PC-3 (cell line): ENCODE data around the gene SLIT2. TPM values are rescaled to one million over a fixed set of nuclear protein-coding genes. Genes with fewer than 3 reads are reported as not detected.

Experiments
- ATAC-seq: fragments of 200-7000 bp; cut with Tn5 transposase; 2 replicates; pipeline ENCODE4 v1.9.1; 2020; ENCODE audit warnings: mild to moderate bottlenecking, moderate library complexity
- BruUV-seq: library from RNA; stranded (reverse); fragments of 400-500 nt; replicated peaks from 2 replicates; lab custom pipeline; 2021; lab: Mats Ljungman, UMichigan
- CTCF ChIA-PET: fragments of 300-600 bp; sonication (Branson Sonifier 250); formaldehyde crosslinking; loops from one replicate; lab custom pipeline; 2022; ENCODE audit warnings: antibody characterized with exemption; lab: Charles Lee
- POLR2A ChIA-PET: fragments of 300-600 bp; sonication (Branson Sonifier 250); formaldehyde crosslinking; loops from one replicate; lab custom pipeline; 2022; ENCODE audit warnings: antibody characterized with exemption; ENCODE audit not compliant: unreplicated experiment; lab: Charles Lee
- DNase-seq: peaks from one replicate; pipeline ENCODE4 v3.0.0-alpha.2; 2015
- H2AFZ ChIP-seq: fragments of 300-600 bp; sonication (generic); 2 replicates; pipeline ENCODE4 v1.6.0; 2016; ENCODE audit warnings: antibody characterized with exemption, low read length
- H3F3A ChIP-seq: fragments of 300-600 bp; sonication (generic); one replicate; pipeline ENCODE4 v1.6.0; 2017; ENCODE audit warnings: antibody characterized with exemption, low read length, control low read depth, mild to moderate bottlenecking; ENCODE audit not compliant: unreplicated experiment
- H3K27ac ChIP-seq: fragments of 300-600 bp; sonication (generic); 2 replicates; pipeline ENCODE4 v1.5.1; 2016; ENCODE audit warnings: mild to moderate bottlenecking, low read length
- H3K27me3 ChIP-seq: fragments of 300-600 bp; sonication (generic); 2 replicates; pipeline ENCODE4 v1.6.1; 2016; ENCODE audit warnings: low read length, mixed read lengths
- H3K36me3 ChIP-seq: fragments of 300-600 bp; sonication (generic); 2 replicates; pipeline ENCODE4 v1.6.1; 2016; ENCODE audit warnings: low read depth, mixed run types, low read length, mixed read lengths
- H3K4me1 ChIP-seq: fragments of 300-600 bp; sonication (generic); 2 replicates; pipeline ENCODE4 v1.5.1; 2016; ENCODE audit warnings: low read length; ENCODE audit not compliant: insufficient read depth
- H3K4me2 ChIP-seq: fragments of 300-600 bp; sonication (generic); 2 replicates; pipeline ENCODE4 v1.6.0; 2016; ENCODE audit warnings: low read length
- H3K4me3 ChIP-seq: fragments of 300-600 bp; sonication (generic); 2 replicates; pipeline ENCODE4 v1.5.1; 2016; ENCODE audit warnings: mild to moderate bottlenecking, low read length, mixed read lengths
- H3K79me2 ChIP-seq: fragments of 300-600 bp; sonication (generic); 2 replicates; pipeline ENCODE4 v1.6.1; 2017; ENCODE audit warnings: low read length, mixed read lengths
- H3K9ac ChIP-seq: fragments of 300-600 bp; sonication (generic); 2 replicates; pipeline ENCODE4 v1.6.0; 2016; ENCODE audit warnings: mild to moderate bottlenecking, low read length
- H3K9me2 ChIP-seq: fragments of 300-600 bp; sonication (generic); replicated peaks from 2 replicates; pipeline ENCODE4 v1.6.1; 2016; ENCODE audit warnings: mixed run types, low read length, mixed read lengths
- H3K9me3 ChIP-seq: fragments of 300-600 bp; sonication (generic); 2 replicates; pipeline ENCODE4 v1.6.1; 2016; ENCODE audit warnings: low read length, mixed read lengths
- H4K20me1 ChIP-seq: fragments of 300-600 bp; sonication (generic); 2 replicates; pipeline ENCODE4 v1.6.1; 2016; ENCODE audit warnings: low read length, mixed read lengths
- EZH2 ChIP-seq: fragments of 300-600 bp; sonication (generic); IDR thresholded peaks from one replicate; pipeline ENCODE4 v1.6.1; 2017; ENCODE audit warnings: antibody characterized with exemption, mild to moderate bottlenecking, low read length; ENCODE audit not compliant: unreplicated experiment
- EZH2phosphoT487 ChIP-seq: fragments of 300-600 bp; sonication (generic); IDR thresholded peaks from 2 replicates; pipeline ENCODE4 v1.6.1; 2018; ENCODE audit warnings: mild to moderate bottlenecking, antibody characterized with exemption, low read length, borderline replicate concordance
- intact Hi-C: fragments of 100-400 bp; cut with micrococcal nuclease; formaldehyde crosslinking; loops from 2 replicates; pipeline ENCODE4 v1.9.0; 2023
- total RNA-seq: library from RNA; depleted of rRNA; stranded (reverse); fragments of >200 nt; gene quantifications from 2 replicates; pipeline ENCODE4 v1.2.3, GENCODE V29; 2014
- TF ChIP-seq, protein P1 (sequence below): fragments of 300-600 bp; sonication (generic); conservative IDR thresholded peaks from 2 replicates; pipeline ENCODE4 v1.5.1; 2017; ENCODE audit warnings: antibody characterized with exemption, low read depth, mild to moderate bottlenecking, low read length

Gene SLIT2
- total RNA-seq, 1 experiment from 2014 or later: 19.1 TPM

DNA sequence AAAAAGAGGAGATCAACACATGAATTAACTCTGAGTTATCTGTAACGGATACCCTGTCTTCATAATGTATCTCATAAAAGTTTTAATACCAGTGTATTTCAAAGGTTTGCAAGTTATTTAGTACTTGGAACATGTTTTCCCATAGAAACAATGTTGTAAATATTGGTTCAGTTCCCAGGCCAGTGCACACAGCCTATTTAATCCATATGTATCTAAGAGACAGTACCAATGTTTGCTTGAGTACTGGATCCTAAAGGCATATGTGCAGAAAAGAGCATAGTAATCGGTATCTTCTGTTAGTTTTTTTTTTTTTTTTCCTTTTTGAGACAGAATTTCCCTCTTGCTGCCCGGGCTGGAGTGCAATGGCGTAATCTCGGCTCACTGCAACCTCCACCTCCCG, 46.1 kb downstream of the SLIT2 start:
- Histone ChIP-seq H3K27me3 (no peaks in the 10 kb centered on the region), H3F3A (no peaks in the 10 kb centered on the region), H2AFZ (no peak overlapping the region), H3K4me1 (peaks cover 10% of the 10 kb centered on the region; the same call in 1 of the 2 replicates), H3K4me2 (no peak overlapping the region), H3K9me3 (no peaks in the 10 kb centered on the region), H3K4me3 (no peak overlapping the region), H3K79me2 (peaks cover 76% of the 10 kb centered on the region), H3K36me3 (0 out of 2 replicates have a peak, but pooled peaks cover 3% of the 10 kb centered on the region), H3K9me2 (no peaks in the 10 kb centered on the region), H3K27ac (no peak overlapping the region), H4K20me1 (0 out of 2 replicates have a peak, but pooled peaks cover 4% of the 10 kb centered on the region), H3K9ac (no peak overlapping the region)
- no peak; the same call in 1 of the 2 replicates for ATAC-seq
- ChIA-PET POLR2A (no interaction called here), CTCF (no interaction called here)
- intact Hi-C loops: loop anchor here (10.0 kb wide), 1 partner anchor 117 kb away; no protein-coding TSS in a partner anchor
- BruUV-seq: no TSS peak
- TF ChIP-seq EZH2: no peak
- TF ChIP-seq, protein P1, sequence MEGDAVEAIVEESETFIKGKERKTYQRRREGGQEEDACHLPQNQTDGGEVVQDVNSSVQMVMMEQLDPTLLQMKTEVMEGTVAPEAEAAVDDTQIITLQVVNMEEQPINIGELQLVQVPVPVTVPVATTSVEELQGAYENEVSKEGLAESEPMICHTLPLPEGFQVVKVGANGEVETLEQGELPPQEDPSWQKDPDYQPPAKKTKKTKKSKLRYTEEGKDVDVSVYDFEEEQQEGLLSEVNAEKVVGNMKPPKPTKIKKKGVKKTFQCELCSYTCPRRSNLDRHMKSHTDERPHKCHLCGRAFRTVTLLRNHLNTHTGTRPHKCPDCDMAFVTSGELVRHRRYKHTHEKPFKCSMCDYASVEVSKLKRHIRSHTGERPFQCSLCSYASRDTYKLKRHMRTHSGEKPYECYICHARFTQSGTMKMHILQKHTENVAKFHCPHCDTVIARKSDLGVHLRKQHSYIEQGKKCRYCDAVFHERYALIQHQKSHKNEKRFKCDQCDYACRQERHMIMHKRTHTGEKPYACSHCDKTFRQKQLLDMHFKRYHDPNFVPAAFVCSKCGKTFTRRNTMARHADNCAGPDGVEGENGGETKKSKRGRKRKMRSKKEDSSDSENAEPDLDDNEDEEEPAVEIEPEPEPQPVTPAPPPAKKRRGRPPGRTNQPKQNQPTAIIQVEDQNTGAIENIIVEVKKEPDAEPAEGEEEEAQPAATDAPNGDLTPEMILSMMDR: no peak
- no peak for TF ChIP-seq EZH2phosphoT487
- DNase-seq: no peak

DNA sequence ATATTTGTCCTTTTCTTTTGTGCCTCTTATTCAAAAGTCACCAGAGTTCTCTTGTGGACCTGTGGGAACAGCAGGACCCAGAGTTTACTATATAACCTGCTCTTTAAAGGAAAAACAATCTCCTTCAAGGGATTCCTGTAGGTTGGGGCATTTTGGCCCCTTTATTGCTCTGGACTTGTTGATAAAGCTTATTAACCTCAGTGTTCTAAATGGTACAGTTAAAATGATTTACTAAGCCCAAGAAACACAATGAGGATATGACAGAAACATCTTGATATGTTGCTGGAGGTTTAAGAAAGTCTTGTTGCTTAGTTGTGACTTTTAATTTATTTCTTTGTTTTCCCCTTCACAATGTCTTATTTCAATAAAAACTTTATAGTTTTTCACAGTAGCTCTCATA, 46.8 kb downstream of the SLIT2 start:
- Histone ChIP-seq H3K79me2 (peaks cover 72% of the 10 kb centered on the region), H3K9ac (no peak overlapping the region), H3K4me2 (no peak overlapping the region), H3K36me3 (0 out of 2 replicates have a peak, but pooled peaks cover 3% of the 10 kb centered on the region), H3K27me3 (no peaks in the 10 kb centered on the region), H3K4me3 (no peak overlapping the region), H3K9me2 (no peaks in the 10 kb centered on the region), H4K20me1 (0 out of 2 replicates have a peak, but pooled peaks cover 4% of the 10 kb centered on the region), H3K9me3 (no peaks in the 10 kb centered on the region), H3F3A (no peaks in the 10 kb centered on the region), H2AFZ (no peak overlapping the region), H3K27ac (no peak overlapping the region), H3K4me1 (peaks cover 10% of the 10 kb centered on the region; the same call in 1 of the 2 replicates)
- no peak for ATAC-seq
- TF ChIP-seq, protein P1: no peak
- no peak for TF ChIP-seq EZH2phosphoT487
- TF ChIP-seq EZH2: no peak
- DNase-seq: no peak
- POLR2A ChIA-PET: no interaction called here
- CTCF ChIA-PET: no interaction called here
- no TSS peak for BruUV-seq
- intact Hi-C loops: loop anchor here (10.0 kb wide), 1 partner anchor 116 kb away; no protein-coding TSS in a partner anchor

DNA sequence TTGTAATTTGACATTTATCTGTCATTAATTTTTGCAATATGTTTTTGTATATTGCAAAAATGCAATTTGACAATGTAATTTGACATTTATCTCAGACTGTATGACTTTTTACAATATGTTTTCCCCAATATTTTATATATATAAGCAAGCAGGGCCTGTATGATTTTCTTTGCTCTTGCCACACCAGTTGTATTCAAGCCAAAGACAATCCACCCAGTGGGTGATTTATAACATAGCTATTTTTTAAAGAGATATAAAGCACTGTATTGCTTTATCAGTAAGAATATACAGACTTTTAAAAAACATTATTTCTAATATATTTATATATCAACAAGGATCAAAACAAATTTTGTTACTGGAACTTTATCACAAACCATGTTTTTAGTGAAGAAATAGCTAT, 47.3 kb downstream of the SLIT2 start:
- no peak overlapping the region for H2AFZ ChIP-seq
- BruUV-seq: no TSS peak
- H3K9ac ChIP-seq: no peak overlapping the region
- ChIA-PET CTCF (no interaction called here), POLR2A (no interaction called here)
- 0 out of 2 replicates have a peak, but pooled peaks cover 4% of the 10 kb centered on the region for H4K20me1 ChIP-seq
- no peak overlapping the region for H3K27ac ChIP-seq
- no peaks in the 10 kb centered on the region for H3K27me3 ChIP-seq
- no peaks in the 10 kb centered on the region for H3K9me3 ChIP-seq
- H3K79me2 ChIP-seq: peaks cover 69% of the 10 kb centered on the region
- peaks cover 6% of the 10 kb centered on the region; the same call in 1 of the 2 replicates for H3K4me1 ChIP-seq
- intact Hi-C loops: loop anchor here (10.0 kb wide), 1 partner anchor 116 kb away; no protein-coding TSS in a partner anchor
- TF ChIP-seq, protein P1: no peak
- TF ChIP-seq EZH2: no peak
- no peak for TF ChIP-seq EZH2phosphoT487
- no peak overlapping the region for H3K4me2 ChIP-seq
- H3K36me3 ChIP-seq: 0 out of 2 replicates have a peak, but pooled peaks cover 3% of the 10 kb centered on the region
- H3K9me2 ChIP-seq: no peaks in the 10 kb centered on the region
- DNase-seq (no peak), ATAC-seq (no peak)
- H3K4me3 ChIP-seq: no peak overlapping the region
- no peaks in the 10 kb centered on the region for H3F3A ChIP-seq
